ENCODE results near the gene NCF2. TPM values are rescaled to one million over a fixed set of nuclear protein-coding genes. Genes with fewer than 3 reads are reported as not detected.

The NCF2 gene
- total RNA-seq, 8 experiments from 2014 or later = 0.27 to 24.8 (median 0.77) TPM

DNA sequence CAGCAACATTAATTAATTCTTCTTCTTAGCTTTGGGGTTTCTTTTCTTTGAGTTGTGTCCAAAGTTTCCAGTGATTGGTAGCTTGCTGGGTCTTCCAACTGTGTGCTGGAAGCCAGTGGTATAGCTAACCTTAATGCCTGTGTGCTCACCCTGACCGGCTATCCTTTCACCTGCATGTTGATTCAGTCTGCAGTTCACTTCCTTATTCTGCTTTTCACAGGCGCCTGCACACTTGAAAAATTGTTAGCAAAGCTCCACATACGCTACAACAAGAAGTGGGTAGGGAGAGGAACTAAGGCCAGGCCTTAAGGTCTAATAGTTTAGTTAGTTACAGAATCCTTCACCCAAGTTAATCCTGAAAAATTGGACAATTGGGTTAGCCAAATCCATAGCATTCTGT lies 35.7 kb downstream of the NCF2 start:
- Histone ChIP-seq H3K4me1 (replicated peaks in 1 of 2) (no peaks in the 10 kb centered on the region), H3K4me3 (no peak overlapping the region), H3K27ac (no peak overlapping the region)
- WGBS, 10 experiments = 89 to 100% (median 96%) methylated on average over 2 to 3 of the region's 3 CpGs; no CpG with 5 or more reads in 3 of the 10 experiments
- in situ Hi-C loops (cut with MboI; ENCODE audit: low pct_unique_long_range_greater_than_20kb in 2 of 9, low sequenced_read_pairs in 9 of 9, unreplicated experiment in 9 of 9) = no loop called here
- no peak for ATAC-seq (replicated peaks in 6 of 8)

DNA sequence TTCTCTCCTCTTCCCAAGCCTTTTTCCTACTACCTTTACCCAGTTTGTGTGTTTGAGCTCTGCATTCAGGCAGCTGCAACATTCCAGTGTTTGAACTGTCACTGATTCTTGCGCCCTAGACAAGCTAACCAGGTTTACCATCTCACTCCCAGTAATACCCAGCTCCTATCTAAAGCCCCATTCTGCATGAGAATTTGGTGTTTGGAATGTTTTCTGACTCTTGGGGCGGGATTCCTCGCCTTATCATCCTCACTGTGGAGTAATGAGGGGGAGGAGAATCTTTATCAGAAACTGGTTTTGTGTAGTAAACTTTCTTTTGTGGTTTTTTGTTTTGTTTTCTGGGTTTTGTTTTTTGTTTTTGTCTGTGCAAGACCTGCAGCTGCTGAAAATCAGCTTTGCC lies 36.5 kb downstream of the NCF2 start:
- WGBS, 10 experiments = 82 to 100% (median 93%) methylated on average over 2 to 3 of the region's 3 CpGs; no CpG with 5 or more reads in 2 of the 10 experiments
- Histone ChIP-seq H3K4me3 (no peak overlapping the region), H3K4me1 (replicated peaks in 1 of 2) (no peaks in the 10 kb centered on the region), H3K27ac (no peak overlapping the region)
- ATAC-seq (replicated peaks in 6 of 8) = no peak
- in situ Hi-C loops (cut with MboI; ENCODE audit: low pct_unique_long_range_greater_than_20kb in 2 of 9, low sequenced_read_pairs in 9 of 9, unreplicated experiment in 9 of 9) = no loop called here

GRCh38 chr1:183553331-183553730 lies 36.9 kb downstream of the NCF2 start:
- WGBS, 10 experiments = 83 to 98% (median 90%) methylated on average over 2 to 5 of the region's 5 CpGs; no CpG with 5 or more reads in 6 of the 10 experiments
- Histone ChIP-seq H3K27ac (no peak overlapping the region), H3K4me1 (replicated peaks in 1 of 2) (no peaks in the 10 kb centered on the region), H3K4me3 (no peak overlapping the region)
- ATAC-seq (replicated peaks in 6 of 8) = no peak
- in situ Hi-C loops (cut with MboI; ENCODE audit: low pct_unique_long_range_greater_than_20kb in 2 of 9, low sequenced_read_pairs in 9 of 9, unreplicated experiment in 9 of 9) = no loop called here

DNA sequence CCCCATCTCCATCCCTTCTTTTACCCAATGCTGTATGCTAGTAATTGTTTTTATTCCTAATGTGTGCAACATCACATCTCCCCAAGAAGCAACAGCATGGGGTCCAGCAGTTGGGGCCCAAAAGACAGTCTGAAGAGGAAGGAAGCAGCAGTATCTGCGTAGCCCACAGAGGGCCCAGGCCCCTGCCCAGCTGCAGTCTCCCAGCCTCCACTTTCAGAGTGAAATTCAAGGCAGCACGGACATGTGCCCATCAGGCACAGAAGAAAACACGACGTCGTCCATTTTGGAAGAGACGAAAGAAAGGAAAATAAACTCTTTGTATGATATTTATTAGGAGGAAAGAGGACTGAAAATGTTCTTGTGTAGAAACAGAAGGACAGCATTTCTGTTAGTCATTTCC lies 37.4 kb downstream of the NCF2 start:
- no peak for ATAC-seq (replicated peaks in 6 of 8)
- Histone ChIP-seq H3K4me1 (replicated peaks in 1 of 2) (no peaks in the 10 kb centered on the region), H3K27ac (no peak overlapping the region), H3K4me3 (no peak overlapping the region)
- WGBS, 10 experiments = 65 to 98% (median 91%) methylated on average over 4 to 6 of the region's 6 CpGs; no CpG with 5 or more reads in 2 of the 10 experiments
- in situ Hi-C loops (cut with MboI; ENCODE audit: low pct_unique_long_range_greater_than_20kb in 2 of 9, low sequenced_read_pairs in 9 of 9, unreplicated experiment in 9 of 9) = no loop called here

GRCh38 chr1:183552441-183552840 lies 37.8 kb downstream of the NCF2 start:
- H3K27ac ChIP-seq = no peak overlapping the region
- in situ Hi-C loops (cut with MboI; ENCODE audit: low pct_unique_long_range_greater_than_20kb in 2 of 9, low sequenced_read_pairs in 9 of 9, unreplicated experiment in 9 of 9) = no loop called here
- no peaks in the 10 kb centered on the region for H3K4me1 ChIP-seq (replicated peaks in 1 of 2)
- H3K4me3 ChIP-seq = no peak overlapping the region
- ATAC-seq (replicated peaks in 6 of 8) = no peak
- WGBS, 10 experiments = 69 to 100% (median 94%) methylated on average over 1 to 7 of the region's 7 CpGs; no CpG with 5 or more reads in 4 of the 10 experiments

GRCh38 chr1:183551924-183552323 lies 38.3 kb downstream of the NCF2 start:
- 80 to 100% (median 93%) methylated on average over 2 to 9 of the region's 9 CpGs; no CpG with 5 or more reads in 3 of the 10 experiments for WGBS, 10 experiments
- H3K27ac ChIP-seq = no peak overlapping the region
- no peak for ATAC-seq (replicated peaks in 6 of 8)
- H3K4me3 ChIP-seq = no peak overlapping the region
- no peaks in the 10 kb centered on the region for H3K4me1 ChIP-seq (replicated peaks in 1 of 2)
- in situ Hi-C loops (cut with MboI; ENCODE audit: low pct_unique_long_range_greater_than_20kb in 2 of 9, low sequenced_read_pairs in 9 of 9, unreplicated experiment in 9 of 9) = no loop called here

GRCh38 chr1:183550915-183551314 lies 39.3 kb downstream of the NCF2 start:
- ATAC-seq (replicated peaks in 6 of 8) = no peak

DNA sequence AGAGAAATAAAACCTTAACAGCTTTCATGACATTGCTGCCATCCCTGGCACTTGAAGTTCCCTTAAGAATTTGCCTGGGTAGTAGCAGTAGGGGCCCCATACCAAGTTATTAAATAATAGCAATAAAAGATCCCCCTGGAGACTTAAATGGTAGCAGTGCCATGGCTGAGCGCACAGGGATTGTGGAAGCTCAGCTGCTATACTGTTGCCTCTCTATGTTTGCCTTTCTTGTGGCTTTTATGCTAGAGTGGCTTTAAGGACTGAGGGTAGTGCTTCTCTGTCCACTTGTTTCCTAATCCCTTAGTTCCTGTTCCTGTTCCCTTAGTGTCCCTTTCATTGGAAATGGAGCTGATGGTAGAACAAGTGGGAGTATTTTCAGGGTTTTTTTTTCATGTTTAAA lies 42.1 kb downstream of the NCF2 start:
- ATAC-seq (replicated peaks in 6 of 8) = no peak
- peaks cover 0 to 4% of the 10 kb centered on the region in 2 donors for H3K4me1 ChIP-seq (replicated peaks in 1 of 2)
- H3K27ac ChIP-seq = no peak overlapping the region
- H3K4me3 ChIP-seq = no peak overlapping the region
- WGBS, 10 experiments = 100% methylated on average over 1 of the region's 1 CpG; no CpG with 5 or more reads in 4 of the 10 experiments
- in situ Hi-C loops (cut with MboI; ENCODE audit: low pct_unique_long_range_greater_than_20kb in 2 of 9, low sequenced_read_pairs in 9 of 9, unreplicated experiment in 9 of 9) = loop anchor here in 2 of 9 experiments (10.0 to 25.0 kb wide), 2 partner anchors 261 to 263 kb away; no protein-coding TSS in a partner anchor

More at GRCh38 chr1:183550915-183551314, 39.3 kb downstream of the NCF2 start:
- 33 to 100% (median 75%) methylated on average over 1 to 3 of the region's 3 CpGs; no CpG with 5 or more reads in 3 of the 10 experiments for WGBS, 10 experiments
- Histone ChIP-seq H3K4me1 (replicated peaks in 1 of 2) (peaks cover 0 to 4% of the 10 kb centered on the region in 2 donors), H3K4me3 (no peak overlapping the region), H3K27ac (no peak overlapping the region)
- in situ Hi-C loops (cut with MboI; ENCODE audit: low pct_unique_long_range_greater_than_20kb in 2 of 9, low sequenced_read_pairs in 9 of 9, unreplicated experiment in 9 of 9) = no loop called here

DNA sequence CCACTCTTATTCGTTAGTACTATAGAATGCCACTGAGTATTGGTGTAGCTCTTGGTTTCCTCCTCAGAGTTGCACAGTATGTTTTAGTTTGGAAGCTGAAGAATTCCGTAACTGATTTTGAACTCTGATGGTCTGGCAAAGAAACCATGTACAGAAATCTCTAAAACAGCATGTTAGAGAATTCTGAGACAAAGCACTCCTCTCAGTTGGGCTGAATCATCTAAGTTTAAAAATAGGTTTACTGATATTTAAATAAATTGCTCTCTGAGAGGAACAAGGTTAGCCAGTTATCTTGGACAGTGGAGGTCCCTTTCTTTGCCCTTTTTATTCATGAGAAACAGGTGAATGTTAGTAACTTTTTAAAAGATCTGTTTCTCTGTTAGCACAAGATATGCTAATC lies 43.8 kb downstream of the NCF2 start:
- no peak for ATAC-seq (replicated peaks in 6 of 8)

GRCh38 chr1:183544598-183545297 lies 45.5 kb downstream of the NCF2 start:
- no peak overlapping the region for H3K27ac ChIP-seq
- peaks cover 0 to 4% of the 10 kb centered on the region in 2 donors for H3K4me1 ChIP-seq (replicated peaks in 1 of 2)
- peak in 3 of 8 experiments; percentile 13 to 92 (median 35) for ATAC-seq (replicated peaks in 6 of 8)
- 82 to 100% (median 88%) methylated on average over 1 to 5 of the region's 5 CpGs; no CpG with 5 or more reads in 1 of the 10 experiments for WGBS, 10 experiments
- H3K4me3 ChIP-seq = no peak overlapping the region
- in situ Hi-C loops (cut with MboI; ENCODE audit: low pct_unique_long_range_greater_than_20kb in 2 of 9, low sequenced_read_pairs in 9 of 9, unreplicated experiment in 9 of 9) = loop anchor here in 2 of 9 experiments (10.0 to 25.0 kb wide), 2 partner anchors 257 to 260 kb away; no protein-coding TSS in a partner anchor

More for the DNA sequence above, 43.8 kb downstream of the NCF2 start:
- in situ Hi-C loops (cut with MboI; ENCODE audit: low pct_unique_long_range_greater_than_20kb in 2 of 9, low sequenced_read_pairs in 9 of 9, unreplicated experiment in 9 of 9) = loop anchor here in 2 of 9 experiments (10.0 to 25.0 kb wide), 2 partner anchors 259 to 262 kb away; no protein-coding TSS in a partner anchor
- WGBS, 10 experiments = 80 to 100% (median 98%) methylated on average over 1 to 2 of the region's 2 CpGs; no CpG with 5 or more reads in 2 of the 10 experiments
- Histone ChIP-seq H3K27ac (no peak overlapping the region), H3K4me1 (replicated peaks in 1 of 2) (peaks cover 0 to 4% of the 10 kb centered on the region in 2 donors), H3K4me3 (no peak overlapping the region)

DNA sequence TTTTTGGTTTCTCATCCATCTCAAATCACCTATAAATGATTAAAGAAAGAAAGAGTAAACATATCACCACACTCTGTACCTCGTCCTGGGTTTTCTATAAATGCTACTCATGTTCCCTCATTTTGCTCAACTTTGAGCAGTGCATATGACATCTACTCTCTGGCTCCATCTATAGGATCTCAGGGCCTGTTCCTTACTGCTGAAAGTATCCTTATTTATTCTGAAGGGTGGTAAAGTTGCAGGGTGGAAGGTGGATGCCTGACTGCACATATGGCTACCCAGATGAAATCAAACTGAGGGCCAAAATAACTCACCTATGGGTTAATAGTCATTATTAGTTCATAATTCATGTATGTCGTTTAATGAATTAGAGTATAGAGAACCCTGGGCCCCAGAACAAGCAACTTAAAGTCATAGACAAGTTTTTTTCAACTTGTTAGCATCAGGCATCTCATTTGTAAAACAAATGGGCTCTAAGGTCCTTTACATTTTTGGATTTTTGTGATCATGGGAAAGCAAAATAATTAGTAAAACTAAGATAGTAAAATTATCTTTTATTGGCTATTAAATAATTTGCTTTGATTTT lies 46.5 kb downstream of the NCF2 start:
- 0 to 100% (median 68%) methylated on average over 1 to 2 of the region's 2 CpGs; no CpG with 5 or more reads in 1 of the 10 experiments for WGBS, 10 experiments
- in situ Hi-C loops (cut with MboI; ENCODE audit: low pct_unique_long_range_greater_than_20kb in 2 of 9, low sequenced_read_pairs in 9 of 9, unreplicated experiment in 9 of 9) = loop anchor here in 2 of 9 experiments (10.0 to 25.0 kb wide), 2 partner anchors 256 to 259 kb away; no protein-coding TSS in a partner anchor
- no peak overlapping the region for H3K4me3 ChIP-seq
- ATAC-seq (replicated peaks in 6 of 8) = peak; percentile 70 to 99 (median 79)
- H3K4me1 ChIP-seq (replicated peaks in 1 of 2) = peaks cover 0 to 4% of the 10 kb centered on the region in 2 donors
- H3K27ac ChIP-seq = no peak overlapping the region

- Histone ChIP-seq H3K27ac (no peak overlapping the region), H3K4me3 (no peak overlapping the region), H3K4me1 (replicated peaks in 1 of 2) (no peaks in the 10 kb centered on the region)
- in situ Hi-C loops (cut with MboI; ENCODE audit: low pct_unique_long_range_greater_than_20kb in 2 of 9, low sequenced_read_pairs in 9 of 9, unreplicated experiment in 9 of 9) = loop anchor here in 1 of 9 experiments (25.0 kb wide), 1 partner anchor 250 kb away; no protein-coding TSS in a partner anchor
- no peak for ATAC-seq (replicated peaks in 6 of 8)
- WGBS, 10 experiments = 91 to 100% (median 98%) methylated on average over 1 to 4 of the region's 4 CpGs; no CpG with 5 or more reads in 1 of the 10 experiments
These were observed 52.9 kb downstream of the NCF2 start for GRCh38 chr1:183537405-183537804.

GRCh38 chr1:183533617-183534174 lies 56.6 kb downstream of the NCF2 start:
- in situ Hi-C loops (cut with MboI; ENCODE audit: low pct_unique_long_range_greater_than_20kb in 2 of 9, low sequenced_read_pairs in 9 of 9, unreplicated experiment in 9 of 9) = loop anchor here in 1 of 9 experiments (25.0 kb wide), 1 partner anchor 246 kb away; no protein-coding TSS in a partner anchor
- peak in 1 of 8 experiments; percentile 44 for ATAC-seq (replicated peaks in 6 of 8)
- Histone ChIP-seq H3K4me3 (no peak overlapping the region), H3K27ac (no peak overlapping the region), H3K4me1 (replicated peaks in 1 of 2) (no peaks in the 10 kb centered on the region)
- WGBS, 10 experiments = 76 to 100% (median 97%) methylated on average over 3 of the region's 3 CpGs; no CpG with 5 or more reads in 1 of the 10 experiments
